Gastrocnemius medialis (tissue), 4 donors: ENCODE data around the gene SPNS2. TPM values are rescaled to one million over a fixed set of nuclear protein-coding genes. Genes with fewer than 3 reads are reported as not detected.

Experiments used
- ATAC-seq, 2 donors: fragments of 150-250 bp; one replicate each; pipeline ENCODE4 v1.9.1; 2016
- DNase-seq, 2 donors: peaks; one replicate each; pipeline ENCODE4 v3.0.0-alpha.2; 2019
- H3K27ac ChIP-seq, 4 donors: fragments of 200-600 bp; sonication (generic); 1 replicate in 1 of 4; 2 replicates in 3 of 4; pipeline ENCODE4 v1.5.1; 2016 to 2018; ENCODE audit warnings: mild to moderate bottlenecking in 2 of 4, moderate library complexity in 1 of 4
- H3K27me3 ChIP-seq, 3 donors: fragments of 200-600 bp; sonication (generic) in 2 of 3; 1 replicate in 1 of 3; 2 replicates in 2 of 3; pipeline versions ENCODE4 v1.5.1 to v1.6.0; 2016 to 2019; ENCODE audit warnings: mild to moderate bottlenecking in 1 of 3, moderate library complexity in 1 of 3
- H3K36me3 ChIP-seq, 2 donors: fragments of 200-600 bp; sonication (generic) in 1 of 2; one replicate each; pipeline ENCODE4 v1.5.1; 2017 to 2018
- H3K4me1 ChIP-seq, 2 donors: fragments of 200-600 bp; sonication (generic) in 1 of 2; one replicate each; pipeline ENCODE4 v1.5.1; 2016 to 2017; ENCODE audit warnings: mild to moderate bottlenecking in 2 of 2
- H3K4me3 ChIP-seq, 4 donors: fragments of 200-600 bp; sonication (generic) in 3 of 4; 1 replicate in 1 of 4; 2 replicates in 3 of 4; pipeline ENCODE4 v1.5.1; 2016 to 2019; ENCODE audit warnings: mild to moderate bottlenecking in 2 of 4
- H3K9me3 ChIP-seq, 3 donors: fragments of 200-600 bp; sonication (generic) in 2 of 3; 1 replicate in 1 of 3; 2 replicates in 2 of 3; pipeline ENCODE4 v1.5.1; 2016 to 2019
- CTCF ChIP-seq, 5 experiments: fragments of 450-650 bp in 3 of 5; fragments of 200-600 bp in 2 of 5; sonication (generic) in 2 of 5; IDR thresholded peaks in 4 of 5; conservative IDR thresholded peaks in 1 of 5; 1 replicate in 4 of 5; 2 replicates in 1 of 5; pipeline ENCODE4 v1.5.1; 2016 to 2019; ENCODE audit warnings: antibody characterized with exemption in 5 of 5, mild to moderate bottlenecking in 3 of 5, moderate library complexity in 3 of 5
- POLR2A ChIP-seq, 2 donors: fragments of 450-650 bp; IDR thresholded peaks; one replicate each; pipeline ENCODE4 v1.6.1; 2017; ENCODE audit warnings: antibody characterized with exemption in 2 of 2, mild to moderate bottlenecking in 2 of 2, moderate library complexity in 2 of 2
- in situ Hi-C, 4 donors: fragments of 200-750 bp; cut with MboI; loops; one replicate each; pipeline versions ENCODE4 v1.15.0 to v1.8.0; 2017; ENCODE audit warnings: low sequenced_read_pairs in 4 of 4
- intact Hi-C: fragments of 100-400 bp; cut with DNase I; formaldehyde crosslinking; loops from one replicate; pipeline ENCODE4 v1.15.1; 2023; ENCODE audit warnings: low total_unique reads
- total RNA-seq, 4 donors: library from RNA; depleted of rRNA; stranded (reverse); fragments of >200 nt; gene quantifications; one replicate each; pipeline versions ENCODE4 v1.1.0 to v1.2.3, GENCODE V29; 2016

SPNS2 gene
- total RNA-seq, 4 donors from 2014 or later: 2.7 to 6.2 (median 4.2) TPM

- in situ Hi-C loops: no loop called here
- H3K4me3 ChIP-seq: no peak overlapping the region
- H3K27ac ChIP-seq: no peak overlapping the region
- no peak for ATAC-seq
- no peak for TF ChIP-seq POLR2A (IDR thresholded peaks at IDR 0.05)
- TF ChIP-seq CTCF (IDR thresholded peaks at IDR 0.05 in 4 of 5, conservative IDR thresholded peaks at IDR 0.05 in 1 of 5): no peak
- intact Hi-C loops: loop anchor here (5.0 kb wide), 1 partner anchor 37 kb away; no protein-coding TSS in a partner anchor
- H3K4me1 ChIP-seq: peaks cover 25 to 32% of the 10 kb centered on the region in 2 donors
- no peak for DNase-seq
- peaks cover 0 to 3% of the 10 kb centered on the region in 2 donors for H3K36me3 ChIP-seq
- no peaks in the 10 kb centered on the region for H3K9me3 ChIP-seq
- H3K27me3 ChIP-seq: no peaks in the 10 kb centered on the region
Observed at GRCh38 chr17:4580291-4580690, 81.6 kb downstream of the SPNS2 start.

GRCh38 chr17:4582101-4582501 lies 83.4 kb downstream of the SPNS2 start:
- DNase-seq (no peak), ATAC-seq (no peak)
- intact Hi-C loops: loop anchor here (5.0 kb wide), 1 partner anchor 35 kb away; no protein-coding TSS in a partner anchor
- TF ChIP-seq CTCF (IDR thresholded peaks at IDR 0.05 in 4 of 5, conservative IDR thresholded peaks at IDR 0.05 in 1 of 5) (no peak), POLR2A (IDR thresholded peaks at IDR 0.05) (no peak)
- no peak overlapping the region for H3K27ac ChIP-seq
- H3K4me3 ChIP-seq: no peak overlapping the region
- no peaks in the 10 kb centered on the region for H3K9me3 ChIP-seq
- H3K27me3 ChIP-seq: no peaks in the 10 kb centered on the region
- in situ Hi-C loops: no loop called here
- H3K4me1 ChIP-seq: peaks cover 9 to 13% of the 10 kb centered on the region in 2 donors
- H3K36me3 ChIP-seq: peaks cover 0 to 3% of the 10 kb centered on the region in 2 donors

GRCh38 chr17:4582691-4583090 lies 84.0 kb downstream of the SPNS2 start:
- H3K4me3 ChIP-seq: no peak overlapping the region
- in situ Hi-C loops: no loop called here
- no peak for TF ChIP-seq CTCF (IDR thresholded peaks at IDR 0.05 in 4 of 5, conservative IDR thresholded peaks at IDR 0.05 in 1 of 5)
- no peak for TF ChIP-seq POLR2A (IDR thresholded peaks at IDR 0.05)
- H3K4me1 ChIP-seq: peaks cover 12 to 13% of the 10 kb centered on the region in 2 donors
- H3K27ac ChIP-seq: peak overlapping the region in 3 of 4 donors; percentile 90 to 100 (median 97)
- no peak for DNase-seq
- intact Hi-C loops: loop anchor here (5.0 kb wide), 1 partner anchor 35 kb away; no protein-coding TSS in a partner anchor
- H3K9me3 ChIP-seq: no peaks in the 10 kb centered on the region
- peaks cover 0 to 3% of the 10 kb centered on the region in 2 donors for H3K36me3 ChIP-seq
- H3K27me3 ChIP-seq: no peaks in the 10 kb centered on the region
- no peak for ATAC-seq

- Histone ChIP-seq H3K4me3 (peak overlapping the region in 3 of 4 donors; percentile 70 to 87 (median 76)), H3K27ac (peak overlapping the region; percentile 90 to 100 (median 98)), H3K4me1 (peaks cover 17 to 18% of the 10 kb centered on the region in 2 donors), H3K9me3 (no peaks in the 10 kb centered on the region), H3K36me3 (peaks cover 0 to 3% of the 10 kb centered on the region in 2 donors), H3K27me3 (no peaks in the 10 kb centered on the region)
- in situ Hi-C loops: no loop called here
- intact Hi-C loops: loop anchor here (5.0 kb wide), 1 partner anchor 34 kb away; no protein-coding TSS in a partner anchor
- DNase-seq: no peak
- TF ChIP-seq CTCF (IDR thresholded peaks at IDR 0.05 in 4 of 5, conservative IDR thresholded peaks at IDR 0.05 in 1 of 5) (no peak), POLR2A (IDR thresholded peaks at IDR 0.05) (no peak)
- no peak for ATAC-seq
Observed at GRCh38 chr17:4583206-4583605, 84.5 kb downstream of the SPNS2 start.

GRCh38 chr17:4583782-4584100 lies 85.1 kb downstream of the SPNS2 start:
- no peaks in the 10 kb centered on the region for H3K9me3 ChIP-seq
- H3K36me3 ChIP-seq: peaks cover 0 to 3% of the 10 kb centered on the region in 2 donors
- DNase-seq (peak in 1 of 2 donors; percentile 84), ATAC-seq (peak; percentile 31 to 56)
- peak overlapping the region; percentile 90 to 100 (median 98) for H3K27ac ChIP-seq
- peaks cover 23 to 24% of the 10 kb centered on the region in 2 donors for H3K4me1 ChIP-seq
- in situ Hi-C loops (no loop called here), intact Hi-C loops (loop anchor here (5.0 kb wide), 1 partner anchor 34 kb away; no protein-coding TSS in a partner anchor)
- peak overlapping the region; percentile 63 to 87 (median 73) for H3K4me3 ChIP-seq
- TF ChIP-seq CTCF (IDR thresholded peaks at IDR 0.05 in 4 of 5, conservative IDR thresholded peaks at IDR 0.05 in 1 of 5) (peak; percentile 49 to 69 (median 63)), POLR2A (IDR thresholded peaks at IDR 0.05) (no peak)
- no peaks in the 10 kb centered on the region for H3K27me3 ChIP-seq
